Panc1 (cell line): ENCODE data around the gene SH3TC1. TPM values are rescaled to one million over a fixed set of nuclear protein-coding genes. Genes with fewer than 3 reads are reported as not detected.

ENCODE experiments used
- ATAC-seq: fragments of 200-7000 bp; cut with Tn5 transposase; 2 replicates; pipeline ENCODE4 v1.9.1; 2020; ENCODE audit warnings: mild to moderate bottlenecking, moderate library complexity
- BruUV-seq: library from RNA; stranded (reverse); fragments of 400-500 nt; replicated peaks from 2 replicates; lab custom pipeline; 2021; lab: Mats Ljungman, UMichigan
- CTCF ChIA-PET: fragments of 300-600 bp; sonication (Branson Sonifier 250); formaldehyde crosslinking; loops from one replicate; lab custom pipeline; 2022; ENCODE audit warnings: antibody characterized with exemption; lab: Charles Lee
- POLR2A ChIA-PET: fragments of 300-600 bp; sonication (Branson Sonifier 250); formaldehyde crosslinking; loops from one replicate; lab custom pipeline; 2022; ENCODE audit warnings: antibody characterized with exemption; lab: Charles Lee
- DNase-seq: peaks from one replicate; pipeline ENCODE4 v3.0.0-alpha.2; 2010; ENCODE audit warnings: low read depth, low spot score
- H3K27ac ChIP-seq: 2 replicates; pipeline ENCODE4 v1.5.1; 2011; ENCODE audit warnings: mild to moderate bottlenecking, low read length, inconsistent platforms
- H3K27me3 ChIP-seq: fragments of 200-500 bp; sonication (Bioruptor generic); 2 replicates; pipeline ENCODE4 v1.6.0; 2014; ENCODE audit warnings: low read length, inconsistent platforms; ENCODE audit not compliant: control insufficient read depth, insufficient read depth
- H3K36me3 ChIP-seq: fragments of 200-500 bp; sonication (Bioruptor generic); 2 replicates; pipeline ENCODE4 v1.5.1; 2014; ENCODE audit warnings: inconsistent platforms, mild to moderate bottlenecking, low read length, moderate library complexity; ENCODE audit not compliant: control insufficient read depth, insufficient read depth
- H3K4me1 ChIP-seq: 2 replicates; pipeline ENCODE4 v1.5.1; 2011; ENCODE audit warnings: inconsistent platforms, mild to moderate bottlenecking, low read length, moderate library complexity; ENCODE audit not compliant: control insufficient read depth, insufficient read depth
- H3K4me3 ChIP-seq, 2 experiments: 2 replicates each; pipeline ENCODE4 v1.5.1; 2011 to 2012; ENCODE audit warnings: low read depth in 2 of 2, low read length in 2 of 2, mild to moderate bottlenecking in 2 of 2, inconsistent platforms in 1 of 2, moderate library complexity in 1 of 2
- H3K9me3 ChIP-seq: fragments of 200-500 bp; sonication (Bioruptor generic); 2 replicates; pipeline ENCODE4 v1.5.1; 2014; ENCODE audit warnings: low read depth, mild to moderate bottlenecking, inconsistent platforms, low read length, moderate library complexity; ENCODE audit not compliant: control insufficient read depth, insufficient read depth
- POLR2AphosphoS5 ChIP-seq: IDR thresholded peaks from 2 replicates; pipeline ENCODE4 v1.6.1; 2012; ENCODE audit warnings: mild to moderate bottlenecking, low read depth, low read length, moderate library complexity
- SIN3A ChIP-seq: IDR thresholded peaks from 2 replicates; pipeline ENCODE4 v1.6.1; 2012; ENCODE audit warnings: low read depth, mild to moderate bottlenecking, low read length, moderate library complexity, borderline replicate concordance; ENCODE audit not compliant: insufficient read depth
- TCF7L2 ChIP-seq: IDR thresholded peaks from 2 replicates; pipeline ENCODE4 v1.6.1; 2011; ENCODE audit warnings: mild to moderate bottlenecking, low read depth, low read length, inconsistent platforms
- in situ Hi-C: cut with HindIII; loops from 2 replicates; pipeline ENCODE4 v1.10.0; 2016; ENCODE audit warnings: low sequenced_read_pairs, low pct_unique_long_range_greater_than_20kb
- intact Hi-C: fragments of 100-400 bp; cut with micrococcal nuclease; formaldehyde crosslinking; loops from one replicate; pipeline ENCODE4 v1.10.0; 2022; ENCODE audit not compliant: unreplicated experiment
- total RNA-seq: library from RNA; stranded (reverse); gene quantifications from one replicate; pipeline ENCODE4 v1.2.1, GENCODE V29; 2021; ENCODE audit not compliant: unreplicated experiment
- TF ChIP-seq, protein P1 (sequence below), 2 experiments: IDR thresholded peaks; 2 replicates each; pipeline ENCODE4 v1.6.1; 2011 to 2012; ENCODE audit warnings: low read depth in 2 of 2, control low read depth in 1 of 2, low read length in 1 of 2, mild to moderate bottlenecking in 1 of 2, moderate library complexity in 1 of 2; ENCODE audit not compliant: insufficient read depth in 1 of 2
- TF ChIP-seq, protein P2 (sequence below): fragments of 450-650 bp; IDR thresholded peaks from 2 replicates; pipeline ENCODE4 v1.5.1; 2017; ENCODE audit warnings: mild to moderate bottlenecking

Gene SH3TC1
- total RNA-seq, 1 experiment from 2014 or later = 4.5 TPM

DNA sequence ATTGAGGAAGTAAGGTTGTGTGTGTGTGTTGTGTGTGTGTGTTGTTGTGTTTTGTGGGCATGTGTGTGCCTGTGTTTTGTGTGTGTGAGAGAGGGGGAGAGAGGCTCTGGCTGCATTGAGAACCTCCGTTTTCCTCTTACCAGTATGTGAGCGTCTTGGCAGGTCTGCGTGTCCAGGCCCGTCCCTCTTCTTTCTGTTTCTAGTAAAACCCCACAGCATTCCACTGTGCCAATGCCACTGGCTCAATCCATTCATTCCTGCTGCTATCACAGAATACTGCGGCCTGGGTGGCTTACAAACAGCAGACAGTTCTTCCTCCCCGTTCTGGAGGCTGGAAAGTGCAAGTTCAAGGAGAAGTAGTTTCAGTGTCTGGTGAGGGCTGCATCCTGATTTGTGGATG is 55.0 kb downstream of the SH3TC1 start:
- in situ Hi-C loops = no loop called here
- DNase-seq (no peak), ATAC-seq (no peak)
- BruUV-seq = no TSS peak
- no peaks in the 10 kb centered on the region for H3K36me3 ChIP-seq
- no peaks in the 10 kb centered on the region for H3K9me3 ChIP-seq
- ChIA-PET CTCF (no interaction called here), POLR2A (no interaction called here)
- intact Hi-C loops = no loop called here
- H3K27me3 ChIP-seq = no peaks in the 10 kb centered on the region
- no peak overlapping the region for H3K27ac ChIP-seq
- TF ChIP-seq, protein P1, sequence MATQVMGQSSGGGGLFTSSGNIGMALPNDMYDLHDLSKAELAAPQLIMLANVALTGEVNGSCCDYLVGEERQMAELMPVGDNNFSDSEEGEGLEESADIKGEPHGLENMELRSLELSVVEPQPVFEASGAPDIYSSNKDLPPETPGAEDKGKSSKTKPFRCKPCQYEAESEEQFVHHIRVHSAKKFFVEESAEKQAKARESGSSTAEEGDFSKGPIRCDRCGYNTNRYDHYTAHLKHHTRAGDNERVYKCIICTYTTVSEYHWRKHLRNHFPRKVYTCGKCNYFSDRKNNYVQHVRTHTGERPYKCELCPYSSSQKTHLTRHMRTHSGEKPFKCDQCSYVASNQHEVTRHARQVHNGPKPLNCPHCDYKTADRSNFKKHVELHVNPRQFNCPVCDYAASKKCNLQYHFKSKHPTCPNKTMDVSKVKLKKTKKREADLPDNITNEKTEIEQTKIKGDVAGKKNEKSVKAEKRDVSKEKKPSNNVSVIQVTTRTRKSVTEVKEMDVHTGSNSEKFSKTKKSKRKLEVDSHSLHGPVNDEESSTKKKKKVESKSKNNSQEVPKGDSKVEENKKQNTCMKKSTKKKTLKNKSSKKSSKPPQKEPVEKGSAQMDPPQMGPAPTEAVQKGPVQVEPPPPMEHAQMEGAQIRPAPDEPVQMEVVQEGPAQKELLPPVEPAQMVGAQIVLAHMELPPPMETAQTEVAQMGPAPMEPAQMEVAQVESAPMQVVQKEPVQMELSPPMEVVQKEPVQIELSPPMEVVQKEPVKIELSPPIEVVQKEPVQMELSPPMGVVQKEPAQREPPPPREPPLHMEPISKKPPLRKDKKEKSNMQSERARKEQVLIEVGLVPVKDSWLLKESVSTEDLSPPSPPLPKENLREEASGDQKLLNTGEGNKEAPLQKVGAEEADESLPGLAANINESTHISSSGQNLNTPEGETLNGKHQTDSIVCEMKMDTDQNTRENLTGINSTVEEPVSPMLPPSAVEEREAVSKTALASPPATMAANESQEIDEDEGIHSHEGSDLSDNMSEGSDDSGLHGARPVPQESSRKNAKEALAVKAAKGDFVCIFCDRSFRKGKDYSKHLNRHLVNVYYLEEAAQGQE (IDR thresholded peaks at IDR 0.05; ENCODE audit: insufficient read depth in 1 of 2, low read depth in 2 of 2, low read length in 1 of 2) = no peak
- TF ChIP-seq SIN3A (no peak), TCF7L2 (no peak), POLR2AphosphoS5 (no peak)
- TF ChIP-seq, protein P2, sequence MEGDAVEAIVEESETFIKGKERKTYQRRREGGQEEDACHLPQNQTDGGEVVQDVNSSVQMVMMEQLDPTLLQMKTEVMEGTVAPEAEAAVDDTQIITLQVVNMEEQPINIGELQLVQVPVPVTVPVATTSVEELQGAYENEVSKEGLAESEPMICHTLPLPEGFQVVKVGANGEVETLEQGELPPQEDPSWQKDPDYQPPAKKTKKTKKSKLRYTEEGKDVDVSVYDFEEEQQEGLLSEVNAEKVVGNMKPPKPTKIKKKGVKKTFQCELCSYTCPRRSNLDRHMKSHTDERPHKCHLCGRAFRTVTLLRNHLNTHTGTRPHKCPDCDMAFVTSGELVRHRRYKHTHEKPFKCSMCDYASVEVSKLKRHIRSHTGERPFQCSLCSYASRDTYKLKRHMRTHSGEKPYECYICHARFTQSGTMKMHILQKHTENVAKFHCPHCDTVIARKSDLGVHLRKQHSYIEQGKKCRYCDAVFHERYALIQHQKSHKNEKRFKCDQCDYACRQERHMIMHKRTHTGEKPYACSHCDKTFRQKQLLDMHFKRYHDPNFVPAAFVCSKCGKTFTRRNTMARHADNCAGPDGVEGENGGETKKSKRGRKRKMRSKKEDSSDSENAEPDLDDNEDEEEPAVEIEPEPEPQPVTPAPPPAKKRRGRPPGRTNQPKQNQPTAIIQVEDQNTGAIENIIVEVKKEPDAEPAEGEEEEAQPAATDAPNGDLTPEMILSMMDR = no peak
- H3K4me3 ChIP-seq = no peak overlapping the region
- no peaks in the 10 kb centered on the region for H3K4me1 ChIP-seq

DNA sequence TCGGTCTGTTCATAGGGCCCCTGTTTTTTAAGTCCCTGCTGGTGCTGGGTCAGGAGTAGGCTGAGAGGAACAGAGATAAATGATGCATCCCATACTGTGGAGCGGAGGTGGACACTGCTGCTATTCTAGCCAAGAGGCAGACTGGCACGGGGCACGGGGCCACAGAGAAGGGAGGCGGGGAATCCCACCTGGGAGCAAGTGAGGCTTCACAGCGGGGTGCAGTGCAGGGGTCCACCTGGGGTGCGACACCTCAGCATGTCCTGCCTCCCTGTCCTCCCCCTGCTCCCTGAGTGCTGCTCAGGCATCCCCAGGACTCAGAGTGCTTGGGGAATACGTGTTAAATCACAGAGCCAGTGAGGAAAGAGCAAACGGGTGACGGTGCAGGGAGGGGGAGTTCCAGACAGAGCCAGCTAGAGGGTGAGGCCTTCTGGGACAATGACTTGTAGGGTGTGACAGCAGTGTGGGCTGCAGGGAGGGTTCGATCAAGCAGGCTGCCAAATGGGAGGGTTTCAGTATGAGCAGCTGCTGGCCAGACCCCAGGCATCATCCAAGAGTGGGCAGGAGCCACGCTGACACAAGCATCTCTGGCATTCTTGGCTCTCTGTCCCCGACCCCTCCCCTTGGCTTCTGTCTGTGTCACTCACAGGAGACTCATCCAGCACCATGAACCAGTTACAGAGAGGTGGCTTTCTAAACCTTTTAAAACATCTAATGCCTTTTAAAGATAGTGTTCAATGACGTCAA is 56.8 kb downstream of the SH3TC1 start:
- BruUV-seq = no TSS peak

More for the DNA sequence above, 56.8 kb downstream of the SH3TC1 start:
- no peak overlapping the region for H3K4me3 ChIP-seq
- no peak for DNase-seq
- H3K36me3 ChIP-seq = no peaks in the 10 kb centered on the region
- no peaks in the 10 kb centered on the region for H3K9me3 ChIP-seq
- no peak for TF ChIP-seq POLR2AphosphoS5
- TF ChIP-seq SIN3A = no peak
- TF ChIP-seq, protein P2 = no peak
- TF ChIP-seq, protein P1 (IDR thresholded peaks at IDR 0.05; ENCODE audit: insufficient read depth in 1 of 2, low read depth in 2 of 2, low read length in 1 of 2) = no peak
- no peak for TF ChIP-seq TCF7L2
- CTCF ChIA-PET = no interaction called here
- no peak for ATAC-seq
- H3K27me3 ChIP-seq = no peaks in the 10 kb centered on the region
- in situ Hi-C loops = no loop called here
- intact Hi-C loops = no loop called here
- POLR2A ChIA-PET = no interaction called here
- H3K27ac ChIP-seq = no peak overlapping the region
- H3K4me1 ChIP-seq = peaks cover 5% of the 10 kb centered on the region; the same call in 1 of the 2 replicates
